ENCODE data around the gene GRM8.

Gene GRM8

GRCh38 chr7:127252778-127253280, at the start of gene GRM8:
GRM8 (minus strand) TSS chr7:127252941.
- peak; percentile 70 for DNase-seq (ENCODE audit: low spot score)
- FAIRE-seq, result no peak

GRCh38 chr7:127290801-127291361, 38.1 kb upstream of the GRM8 start:
- DNase-seq (ENCODE audit: low spot score), result no peak

GRCh38 chr7:127290116-127290655, 37.4 kb upstream of the GRM8 start:
- no peak for DNase-seq (ENCODE audit: low spot score)
- FAIRE-seq, result no peak

More at GRCh38 chr7:127290801-127291361, 38.1 kb upstream of the GRM8 start:
- no peak for FAIRE-seq

GRCh38 chr7:127287133-127287532, 34.4 kb upstream of the GRM8 start:
- FAIRE-seq (no peak), DNase-seq (ENCODE audit: low spot score) (peak; percentile 8)

GRCh38 chr7:127270093-127270492, 17.4 kb upstream of the GRM8 start:
- DNase-seq (ENCODE audit: low spot score) (no peak), FAIRE-seq (no peak)

GRCh38 chr7:127266047-127266446, 13.3 kb upstream of the GRM8 start:
- DNase-seq (ENCODE audit: low spot score) (no peak), FAIRE-seq (no peak)

- no peak for DNase-seq (ENCODE audit: low spot score)
- FAIRE-seq, result no peak
Measured at GRCh38 chr7:127264219-127264618, 11.5 kb upstream of the GRM8 start.

GRCh38 chr7:127258111-127258510, 5.4 kb upstream of the GRM8 start:
- FAIRE-seq (no peak), DNase-seq (ENCODE audit: low spot score) (no peak)

- DNase-seq (ENCODE audit: low spot score) (no peak), FAIRE-seq (no peak)
Measured at GRCh38 chr7:127257086-127257485, 4.3 kb upstream of the GRM8 start.

GRCh38 chr7:127256041-127256725, 3.4 kb upstream of the GRM8 start:
- FAIRE-seq, result no peak
- no peak for DNase-seq (ENCODE audit: low spot score)

- FAIRE-seq, result no peak
- no peak for DNase-seq (ENCODE audit: low spot score)
Measured at GRCh38 chr7:127254163-127254684, 1.5 kb upstream of the GRM8 start.

GRCh38 chr7:127253281-127254162, 781 bp upstream of the GRM8 start:
- DNase-seq (ENCODE audit: low spot score) (peak; percentile 72), FAIRE-seq (no peak)

- no peak for DNase-seq (ENCODE audit: low spot score)
- no peak for FAIRE-seq
Measured at GRCh38 chr7:127252377-127252713, 396 bp downstream of the GRM8 start.

- FAIRE-seq (no peak), DNase-seq (ENCODE audit: low spot score) (no peak)
Measured at GRCh38 chr7:127251465-127252376, 1.0 kb downstream of the GRM8 start.

- DNase-seq (ENCODE audit: low spot score) (no peak), FAIRE-seq (no peak)
Measured at GRCh38 chr7:127251036-127251464, 1.7 kb downstream of the GRM8 start.

GRCh38 chr7:127250312-127251035, 2.3 kb downstream of the GRM8 start:
- DNase-seq (ENCODE audit: low spot score), result no peak
- no peak for FAIRE-seq

GRCh38 chr7:127245607-127246006, 7.1 kb downstream of the GRM8 start:
- DNase-seq (ENCODE audit: low spot score) (no peak), FAIRE-seq (no peak)

- DNase-seq (ENCODE audit: low spot score), result no peak
- FAIRE-seq, result no peak
Measured at GRCh38 chr7:127245002-127245401, 7.7 kb downstream of the GRM8 start.

- FAIRE-seq, result no peak
- DNase-seq (ENCODE audit: low spot score), result no peak
Measured at GRCh38 chr7:127239814-127240213, 12.9 kb downstream of the GRM8 start.

- FAIRE-seq (no peak), DNase-seq (ENCODE audit: low spot score) (no peak)
Measured at GRCh38 chr7:127233630-127234029, 19.1 kb downstream of the GRM8 start.

All from urothelium cell line (cell line).